H9 (cell line): ENCODE data around the gene LSM7. TPM values are rescaled to one million over a fixed set of nuclear protein-coding genes. Genes with fewer than 3 reads are reported as not detected.

Experiments
- DNase-seq: peaks from one replicate; pipeline ENCODE4 v3.0.0-alpha.2; 2017
- H2AFZ ChIP-seq: one replicate; pipeline ENCODE4 v1.6.1; 2013; ENCODE audit warnings: mild to moderate bottlenecking, low read length, control low read depth, moderate library complexity
- H2AK5ac ChIP-seq: 2 replicates; pipeline ENCODE4 v1.6.1; 2013; ENCODE audit warnings: low read length, control low read depth, mixed read lengths; ENCODE audit not compliant: insufficient read length
- H2BK120ac ChIP-seq: one replicate; pipeline ENCODE4 v1.6.1; 2013; ENCODE audit warnings: low read depth, mild to moderate bottlenecking, low read length, control low read depth, inconsistent platforms; ENCODE audit not compliant: poor library complexity, severe bottlenecking
- H2BK12ac ChIP-seq: 2 replicates; pipeline ENCODE4 v1.6.1; 2013; ENCODE audit warnings: low read length, control low read depth, mixed read lengths, low read depth; ENCODE audit not compliant: insufficient read length
- H2BK15ac ChIP-seq: 2 replicates; pipeline ENCODE4 v1.6.1; 2013; ENCODE audit warnings: low read depth, low read length, control low read depth
- H2BK20ac ChIP-seq: one replicate; pipeline ENCODE4 v1.6.1; 2013; ENCODE audit warnings: low read depth, mild to moderate bottlenecking, low read length, control low read depth, inconsistent platforms; ENCODE audit not compliant: poor library complexity, severe bottlenecking
- H2BK5ac ChIP-seq: 2 replicates; pipeline ENCODE4 v1.6.1; 2013; ENCODE audit warnings: low read length, control low read depth, mixed read lengths; ENCODE audit not compliant: insufficient read length
- H3K14ac ChIP-seq: 2 replicates; pipeline ENCODE4 v1.6.1; 2013; ENCODE audit warnings: low read length, control low read depth; ENCODE audit not compliant: insufficient read depth
- H3K18ac ChIP-seq: 2 replicates; pipeline ENCODE4 v1.6.1; 2013; ENCODE audit warnings: low read depth, mild to moderate bottlenecking, mixed read lengths, low read length, control low read depth; ENCODE audit not compliant: insufficient read length
- H3K23ac ChIP-seq: 2 replicates; pipeline ENCODE4 v1.6.1; 2013; ENCODE audit warnings: low read length, control low read depth, mixed read lengths, low read depth; ENCODE audit not compliant: insufficient read length
- H3K23me2 ChIP-seq: 2 replicates; pipeline ENCODE4 v1.6.1; 2013; ENCODE audit warnings: low read depth, mild to moderate bottlenecking, mixed read lengths, low read length, control low read depth; ENCODE audit not compliant: insufficient read length, poor library complexity, severe bottlenecking
- H3K27ac ChIP-seq: 2 replicates; pipeline ENCODE4 v1.5.1; 2013; ENCODE audit warnings: low read length, control low read depth, mixed read lengths, low read depth; ENCODE audit not compliant: insufficient read length
- H3K27me3 ChIP-seq: 2 replicates; pipeline ENCODE4 v1.6.1; 2013; ENCODE audit warnings: low read length, control low read depth, inconsistent platforms; ENCODE audit not compliant: insufficient read depth
- H3K4ac ChIP-seq: 2 replicates; pipeline ENCODE4 v1.6.1; 2013; ENCODE audit warnings: low read depth, mild to moderate bottlenecking, control low read depth, inconsistent platforms, low read length, moderate library complexity
- H3K4me1 ChIP-seq: 2 replicates; pipeline ENCODE4 v1.6.1; 2013; ENCODE audit warnings: low read length, control low read depth, inconsistent platforms; ENCODE audit not compliant: insufficient read depth
- H3K4me2 ChIP-seq: 2 replicates; pipeline ENCODE4 v1.6.1; 2013; ENCODE audit warnings: low read length, control low read depth, mixed read lengths; ENCODE audit not compliant: insufficient read length, insufficient read depth
- H3K56ac ChIP-seq: 2 replicates; pipeline ENCODE4 v1.6.1; 2013; ENCODE audit warnings: low read depth, mild to moderate bottlenecking, mixed read lengths, low read length, control low read depth; ENCODE audit not compliant: insufficient read length
- H3K79me1 ChIP-seq: 2 replicates; pipeline ENCODE4 v1.6.1; 2013; ENCODE audit warnings: low read depth, mild to moderate bottlenecking, moderate library complexity, low read length, control low read depth, inconsistent platforms; ENCODE audit not compliant: insufficient read depth, poor library complexity, severe bottlenecking
- H3K79me2 ChIP-seq: 2 replicates; pipeline ENCODE4 v1.6.1; 2013; ENCODE audit warnings: low read length, control low read depth, inconsistent platforms; ENCODE audit not compliant: insufficient read depth
- H3K9ac ChIP-seq: 2 replicates; pipeline ENCODE4 v1.6.1; 2013; ENCODE audit warnings: low read length, control low read depth, mixed read lengths; ENCODE audit not compliant: insufficient read length; ENCODE audit errors: extremely low read depth
- H3K9me3 ChIP-seq: one replicate; pipeline ENCODE4 v1.6.1; 2013; ENCODE audit warnings: low read depth, low read length, inconsistent platforms; ENCODE audit not compliant: control insufficient read depth
- H3T11ph ChIP-seq: one replicate; pipeline ENCODE4 v1.6.1; 2013; ENCODE audit warnings: mild to moderate bottlenecking, low read length, control low read depth, inconsistent platforms
- H4K20me1 ChIP-seq: one replicate; pipeline ENCODE4 v1.6.1; 2013; ENCODE audit not compliant: control insufficient read depth, insufficient read length, insufficient read depth
- H4K5ac ChIP-seq: 2 replicates; pipeline ENCODE4 v1.6.1; 2013; ENCODE audit warnings: low read depth, mild to moderate bottlenecking, mixed read lengths, low read length, control low read depth; ENCODE audit not compliant: insufficient read length
- H4K8ac ChIP-seq: replicated peaks from 2 replicates; pipeline ENCODE4 v1.6.1; 2013; ENCODE audit warnings: low read length, control low read depth, mixed read lengths, low read depth; ENCODE audit not compliant: insufficient read length
- H4K91ac ChIP-seq: 2 replicates; pipeline ENCODE4 v1.6.1; 2013; ENCODE audit warnings: low read depth, mild to moderate bottlenecking, moderate library complexity, mixed read lengths, low read length, control low read depth; ENCODE audit not compliant: insufficient read length
- H3K27ac Mint-ChIP-seq, 3 experiments: 2 replicates in 2 of 3; 3 replicates in 1 of 3; pipeline ENCODE4 v1.8.0; 2020 to 2021; ENCODE audit warnings: mixed read lengths in 3 of 3, mild to moderate bottlenecking in 1 of 3, moderate library complexity in 1 of 3
- H3K27me3 Mint-ChIP-seq: 2 replicates; pipeline ENCODE4 v1.8.0; 2021; ENCODE audit warnings: low read depth, mild to moderate bottlenecking, moderate library complexity, mixed read lengths
- H3K36me3 Mint-ChIP-seq, 3 experiments: 2 replicates in 2 of 3; 3 replicates in 1 of 3; pipeline ENCODE4 v1.8.0; 2020 to 2021; ENCODE audit warnings: low read depth in 3 of 3, mixed read lengths in 3 of 3; ENCODE audit not compliant: insufficient read depth in 1 of 3
- H3K4me1 Mint-ChIP-seq, 2 experiments: 2 replicates each; pipeline ENCODE4 v1.8.0; 2020; ENCODE audit warnings: mixed read lengths in 2 of 2
- H3K4me3 Mint-ChIP-seq, 2 experiments: 2 replicates in 1 of 2; 3 replicates in 1 of 2; pipeline ENCODE4 v1.8.0; 2020 to 2021; ENCODE audit warnings: mild to moderate bottlenecking in 2 of 2, mixed read lengths in 2 of 2, moderate library complexity in 1 of 2
- H3K9me3 Mint-ChIP-seq, 2 experiments: 2 replicates in 1 of 2; 3 replicates in 1 of 2; pipeline ENCODE4 v1.8.0; 2020; ENCODE audit warnings: mild to moderate bottlenecking in 2 of 2, mixed read lengths in 2 of 2, moderate library complexity in 1 of 2
- CTCF ChIP-seq: fragments of 200-600 bp; sonication (generic); conservative IDR thresholded peaks from 3 replicates; pipeline ENCODE4 v1.8.0; 2021; ENCODE audit warnings: antibody characterized with exemption, mild to moderate bottlenecking
- WGBS: extraction: QIAGEN DNeasy Blood & Tissue Kit; methylation state at CpG from one replicate; pipeline ENCODE4 v1.1.7; 2013; ENCODE audit warnings: missing lambda C conversion rate, low lambda C conversion rate, mixed read lengths; ENCODE audit not compliant: insufficient read length; ENCODE audit errors: extremely low coverage; 5-methylcytosine and 5-hydroxymethylcytosine counted together
- total RNA-seq: library from RNA; stranded (reverse); gene quantifications from 2 replicates; pipeline ENCODE4 v1.2.1, GENCODE V29; 2021

The LSM7 gene
- total RNA-seq, 1 experiment from 2014 or later: 187 TPM

DNA sequence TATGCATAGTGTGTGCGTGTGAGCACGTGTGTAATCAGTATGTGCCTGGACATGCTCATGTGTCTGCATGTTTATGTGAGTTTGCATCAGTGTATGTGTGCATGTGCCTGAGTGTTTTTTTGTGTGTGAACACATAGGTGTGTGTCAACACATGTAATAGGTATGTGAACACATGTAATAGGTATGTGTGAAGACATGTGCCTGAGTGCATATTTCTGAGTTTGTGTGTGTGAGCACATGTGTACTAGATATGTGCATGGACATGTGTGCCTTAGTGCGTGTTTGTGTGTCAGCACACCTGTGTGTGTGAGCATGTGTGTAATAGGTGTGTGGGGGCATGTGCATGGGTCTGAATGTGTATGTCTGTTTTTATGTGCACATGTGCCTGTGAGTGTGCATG is 7.5 kb upstream of the LSM7 start:
- Histone ChIP-seq H2BK120ac (no peak overlapping the region), H4K20me1 (no peaks in the 10 kb centered on the region), H2AK5ac (no peak overlapping the region), H3K79me1 (peaks cover 2% of the 10 kb centered on the region), H2BK5ac (no peak overlapping the region), H4K91ac (no peak overlapping the region), H3K56ac (no peak overlapping the region), H3K27me3 (no peaks in the 10 kb centered on the region), H3K4ac (no peak overlapping the region), H4K8ac (no peak overlapping the region), H3K4me2 (no peak overlapping the region), H3K14ac (no peak overlapping the region), H3K9ac (no peak overlapping the region), H2AFZ (no peak overlapping the region), H2BK20ac (no peak overlapping the region), H3K27ac (no peak overlapping the region), H2BK15ac (no peak overlapping the region), H3T11ph (no peak overlapping the region), H3K23ac (no peak overlapping the region), H2BK12ac (no peak overlapping the region), H3K9me3 (no peaks in the 10 kb centered on the region), H3K23me2 (no peaks in the 10 kb centered on the region), H3K18ac (no peak overlapping the region), H4K5ac (no peak overlapping the region), H3K4me1 (peaks cover under 1% of the 10 kb centered on the region; the same call in 1 of the 2 replicates), H3K79me2 (peaks cover 4% of the 10 kb centered on the region; the same call in 1 of the 2 replicates)
- no peak overlapping the region for H3K27ac Mint-ChIP-seq
- peak overlapping the region in 1 of 2 experiments; percentile 38; a peak in 1 of 5 replicates for H3K4me3 Mint-ChIP-seq
- TF ChIP-seq CTCF: no peak
- H3K36me3 Mint-ChIP-seq: peaks cover 5 to 19% (median 7%) of the 10 kb centered on the region in 3 experiments; a peak in 6 of 7 replicates
- H3K27me3 Mint-ChIP-seq: no peaks in the 10 kb centered on the region
- peaks cover 3 to 6% of the 10 kb centered on the region in 2 experiments; a peak in 4 of 5 replicates for H3K9me3 Mint-ChIP-seq
- WGBS: no CpG with 5 or more reads among the region's 3 CpGs
- H3K4me1 Mint-ChIP-seq: peaks cover 11 to 29% of the 10 kb centered on the region in 2 experiments
- no peak for DNase-seq
